Liver (tissue), 9 donors: ENCODE results near the gene TMEM82. TPM values are rescaled to one million over a fixed set of nuclear protein-coding genes. Genes with fewer than 3 reads are reported as not detected.
A peak's percentile ranks its signal among the peaks of the same experiment; 100 is the strongest.

Source experiments
- DNase-seq: peaks from one replicate; pipeline ENCODE4 v3.0.0-alpha.2; 2017; ENCODE audit warnings: low spot score
- H3K27ac ChIP-seq, 2 donors: one replicate each; pipeline ENCODE4 v1.7.0; 2013; ENCODE audit warnings: inconsistent platforms in 2 of 2, low read length in 2 of 2, control low read depth in 1 of 2, low read depth in 1 of 2, mild to moderate bottlenecking in 1 of 2
- H3K27me3 ChIP-seq, 4 donors: one replicate each; pipeline versions ENCODE4 v1.6.1 to v1.7.0; 2013; ENCODE audit warnings: low read length in 3 of 4, inconsistent platforms in 1 of 4, mild to moderate bottlenecking in 1 of 4, moderate library complexity in 1 of 4; ENCODE audit not compliant: control insufficient read depth in 4 of 4, insufficient read depth in 4 of 4
- H3K36me3 ChIP-seq, 4 donors: one replicate each; pipeline versions ENCODE4 v1.6.1 to v1.7.0; 2013; ENCODE audit warnings: low read length in 3 of 4, mild to moderate bottlenecking in 3 of 4, low read depth in 1 of 4, moderate library complexity in 1 of 4; ENCODE audit not compliant: control insufficient read depth in 4 of 4, insufficient read depth in 3 of 4
- H3K4me1 ChIP-seq, 4 donors: one replicate each; pipeline versions ENCODE4 v1.6.1 to v1.7.0; 2013; ENCODE audit warnings: low read length in 3 of 4, mild to moderate bottlenecking in 3 of 4, moderate library complexity in 1 of 4; ENCODE audit not compliant: control insufficient read depth in 4 of 4, insufficient read depth in 4 of 4
- H3K4me3 ChIP-seq, 3 donors: one replicate each; pipeline versions ENCODE4 v1.6.1 to v1.7.0; 2013; ENCODE audit warnings: low read length in 3 of 3, control low read depth in 1 of 3, low read depth in 1 of 3, mild to moderate bottlenecking in 1 of 3
- H3K9ac ChIP-seq, 2 donors: one replicate each; pipeline ENCODE4 v1.7.0; 2013; ENCODE audit warnings: low read length in 2 of 2, mild to moderate bottlenecking in 2 of 2, moderate library complexity in 2 of 2, control low read depth in 1 of 2, low read depth in 1 of 2
- H3K9me3 ChIP-seq, 4 donors: one replicate each; pipeline versions ENCODE4 v1.6.1 to v1.7.0; 2013; ENCODE audit warnings: low read length in 3 of 4; ENCODE audit not compliant: control insufficient read depth in 4 of 4
- ATF3 ChIP-seq: IDR thresholded peaks from 2 replicates; pipeline ENCODE4 v1.6.1; 2016; ENCODE audit warnings: antibody characterized with exemption
- CTCF ChIP-seq: fragments of 150-350 bp; IDR thresholded peaks from 2 replicates; pipeline ENCODE4 v1.5.1; 2017; ENCODE audit warnings: improper control_type of control experiment, low read depth, low read length; ENCODE audit not compliant: missing input control
- EGR1 ChIP-seq, 2 donors: IDR thresholded peaks; 2 replicates each; pipeline ENCODE4 v1.6.1; 2016 to 2018; ENCODE audit warnings: antibody characterized with exemption in 2 of 2, low read depth in 2 of 2
- FOXA1 ChIP-seq: IDR thresholded peaks from 2 replicates; pipeline ENCODE4 v1.6.1; 2016; ENCODE audit warnings: antibody characterized with exemption
- FOXA2 ChIP-seq: IDR thresholded peaks from 2 replicates; pipeline ENCODE4 v1.6.1; 2016; ENCODE audit warnings: antibody characterized with exemption
- GABPA ChIP-seq, 2 donors: IDR thresholded peaks in 1 of 2; conservative IDR thresholded peaks in 1 of 2; 2 replicates each; pipeline ENCODE4 v1.6.1; 2016; ENCODE audit warnings: antibody characterized with exemption in 2 of 2, mild to moderate bottlenecking in 1 of 2, moderate library complexity in 1 of 2
- HNF4A ChIP-seq, 2 donors: conservative IDR thresholded peaks; 2 replicates each; pipeline ENCODE4 v1.6.1; 2016; ENCODE audit warnings: antibody characterized with exemption in 2 of 2, mild to moderate bottlenecking in 2 of 2
- NR2F2 ChIP-seq: IDR thresholded peaks from 2 replicates; pipeline ENCODE4 v1.6.1; 2016; ENCODE audit warnings: antibody characterized with exemption
- RAD21 ChIP-seq, 2 donors: IDR thresholded peaks; 2 replicates each; pipeline ENCODE4 v1.6.1; 2016; ENCODE audit warnings: antibody characterized with exemption in 2 of 2, mild to moderate bottlenecking in 2 of 2
- REST ChIP-seq: IDR thresholded peaks from 2 replicates; pipeline ENCODE4 v1.6.1; 2016; ENCODE audit warnings: antibody characterized with exemption, mild to moderate bottlenecking
- RXRA ChIP-seq, 2 donors: IDR thresholded peaks; 2 replicates each; pipeline ENCODE4 v1.6.1; 2017 to 2018; ENCODE audit warnings: antibody characterized with exemption in 2 of 2, mild to moderate bottlenecking in 1 of 2
- SP1 ChIP-seq: IDR thresholded peaks from 2 replicates; pipeline ENCODE4 v1.6.1; 2018; ENCODE audit warnings: antibody characterized with exemption, mild to moderate bottlenecking
- TAF1 ChIP-seq: conservative IDR thresholded peaks from 2 replicates; pipeline ENCODE4 v1.6.1; 2016; ENCODE audit warnings: antibody characterized with exemption, mild to moderate bottlenecking
- ZBTB33 ChIP-seq: IDR thresholded peaks from 2 replicates; pipeline ENCODE4 v1.6.1; 2016; ENCODE audit warnings: antibody characterized with exemption
- WGBS: extraction: QIAGEN DNeasy Blood & Tissue Kit; methylation state at CpG from one replicate; pipeline ENCODE4 v1.1.7; 2013; 5-methylcytosine and 5-hydroxymethylcytosine counted together
- polyA plus RNA-seq, 2 donors: library from polyadenylated mRNA; stranded (reverse) in 1 of 2; unstranded in 1 of 2; fragments of 200-250 nt in 1 of 2; fragments of >200 nt in 1 of 2; fragmentation: Nextera tagmentation in 1 of 2; extraction: Ambion mirVana in 1 of 2; gene quantifications; one replicate each; pipeline versions ENCODE4 v1.2.1 to v1.2.3, GENCODE V29; 2013 to 2015
- total RNA-seq, 2 donors: library from RNA; depleted of rRNA; stranded (reverse); fragments of >200 nt; gene quantifications; one replicate each; pipeline ENCODE4 v1.2.3, GENCODE V29; 2014
- donor health status: healthy.
- donor health status: healthy.
- donor health status: healthy.
- donor health status: healthy.
- donor health status: healthy.

TMEM82 gene
- total and polyA plus RNA-seq, 4 donors = 5.6 to 26.3 (median 13.4) TPM

GRCh38 chr1:15739745-15740144 lies 2.6 kb upstream of the TMEM82 start (continued):
- TF ChIP-seq ZBTB33 = no peak
- TF ChIP-seq ATF3 = no peak
- no peak for TF ChIP-seq FOXA2
- TF ChIP-seq TAF1 = no peak
- TF ChIP-seq FOXA1 = no peak

GRCh38 chr1:15740924-15741850 lies 1.1 kb upstream of the TMEM82 start:
- no peaks in the 10 kb centered on the region for H3K9me3 ChIP-seq
- H3K9ac ChIP-seq = peak overlapping the region; percentile 5 to 45
- H3K27me3 ChIP-seq = no peaks in the 10 kb centered on the region
- no peak overlapping the region for H3K27ac ChIP-seq
- peak; percentile 78 for DNase-seq
- TF ChIP-seq RXRA (IDR thresholded peaks at IDR 0.05) = peak; percentile 7 to 30
- no peak for TF ChIP-seq SP1
- peak; percentile 41 to 44 for TF ChIP-seq HNF4A (conservative IDR thresholded peaks at IDR 0.05)
- TF ChIP-seq CTCF = peak; percentile 88
- TF ChIP-seq RAD21 (IDR thresholded peaks at IDR 0.05) = peak; percentile 96 to 99
- TF ChIP-seq EGR1 (IDR thresholded peaks at IDR 0.05; ENCODE audit: low read depth in 2 of 2) = no peak
- no peak for TF ChIP-seq ZBTB33
- H3K4me3 ChIP-seq = no peak overlapping the region
- H3K4me1 ChIP-seq = peaks cover 7 to 49% (median 32%) of the 10 kb centered on the region in 4 donors
- 45% methylated on average over 27 of the region's 27 CpGs for WGBS
- H3K36me3 ChIP-seq = peaks cover 0 to 2% (median 0%) of the 10 kb centered on the region in 4 donors

GRCh38 chr1:15744122-15744679 lies 1.9 kb downstream of the TMEM82 start:
- H3K4me1 ChIP-seq = peaks cover 4 to 34% (median 16%) of the 10 kb centered on the region in 4 donors
- H3K27me3 ChIP-seq = no peaks in the 10 kb centered on the region
- no peak overlapping the region for H3K27ac ChIP-seq
- DNase-seq = no peak
- H3K36me3 ChIP-seq = peaks cover 0 to 2% (median 0%) of the 10 kb centered on the region in 4 donors
- WGBS = 90% methylated on average over 30 of the region's 30 CpGs
- no peak overlapping the region for H3K4me3 ChIP-seq
- no peaks in the 10 kb centered on the region for H3K9me3 ChIP-seq
- H3K9ac ChIP-seq = no peak overlapping the region
- no peak for TF ChIP-seq CTCF
- TF ChIP-seq REST = no peak
- TF ChIP-seq RXRA (IDR thresholded peaks at IDR 0.05) = no peak
- no peak for TF ChIP-seq GABPA (IDR thresholded peaks at IDR 0.05 in 1 of 2, conservative IDR thresholded peaks at IDR 0.05 in 1 of 2)
- no peak for TF ChIP-seq NR2F2
- no peak for TF ChIP-seq SP1
